ENCODE results near the gene TCFL5. TPM values are rescaled to one million over a fixed set of nuclear protein-coding genes. Genes with fewer than 3 reads are reported as not detected.

The TCFL5 gene
- total RNA-seq, 1 experiment from 2014 or later, result 31.7 TPM

DNA sequence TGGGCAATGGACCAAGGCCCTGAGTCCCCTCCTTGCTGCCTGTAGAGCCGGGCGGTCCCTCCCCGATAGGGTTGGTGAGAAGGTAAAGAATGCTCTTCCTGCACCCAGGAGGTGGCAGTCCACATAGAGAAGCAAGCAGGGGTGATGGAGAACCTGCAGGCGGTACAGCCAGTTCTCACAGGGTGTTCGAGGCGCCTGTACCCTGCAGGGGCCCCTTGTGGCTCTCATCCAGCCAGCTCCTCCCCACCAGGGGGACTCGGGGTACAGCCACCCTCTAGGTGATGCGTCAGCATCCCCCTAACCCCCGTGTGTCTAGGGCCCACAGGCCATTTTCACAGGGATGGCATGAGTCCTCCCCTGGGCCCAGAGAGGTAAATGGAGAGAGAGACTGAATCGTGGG lies 49.9 kb downstream of the TCFL5 start:
- DNase-seq (ENCODE audit: low read depth), result no peak
- in situ Hi-C loops (cut with HindIII; ENCODE audit: low pct_unique_long_range_greater_than_20kb, low sequenced_read_pairs), result no loop called here

DNA sequence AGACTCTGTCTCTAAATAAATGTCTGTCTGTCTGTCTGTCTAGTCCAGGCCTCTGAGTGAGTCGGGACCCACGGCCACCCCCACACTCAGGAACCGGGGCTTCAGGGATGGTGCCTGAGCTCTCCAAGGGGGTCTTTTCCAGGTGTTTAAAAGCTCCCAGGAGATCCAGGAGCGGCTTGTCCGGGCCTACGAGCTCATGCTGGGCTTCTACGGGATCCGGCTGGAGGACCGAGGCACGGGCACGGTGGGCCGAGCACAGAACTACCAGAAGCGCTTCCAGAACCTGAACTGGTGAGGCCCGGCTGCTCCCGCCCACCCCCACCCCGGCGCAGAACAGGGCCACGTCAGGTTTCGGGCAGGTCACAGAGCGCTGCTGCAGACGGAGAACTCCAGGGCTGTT lies 50.3 kb downstream of the TCFL5 start:
- in situ Hi-C loops (cut with HindIII; ENCODE audit: low pct_unique_long_range_greater_than_20kb, low sequenced_read_pairs), result no loop called here
- no peak for DNase-seq (ENCODE audit: low read depth)

DNA sequence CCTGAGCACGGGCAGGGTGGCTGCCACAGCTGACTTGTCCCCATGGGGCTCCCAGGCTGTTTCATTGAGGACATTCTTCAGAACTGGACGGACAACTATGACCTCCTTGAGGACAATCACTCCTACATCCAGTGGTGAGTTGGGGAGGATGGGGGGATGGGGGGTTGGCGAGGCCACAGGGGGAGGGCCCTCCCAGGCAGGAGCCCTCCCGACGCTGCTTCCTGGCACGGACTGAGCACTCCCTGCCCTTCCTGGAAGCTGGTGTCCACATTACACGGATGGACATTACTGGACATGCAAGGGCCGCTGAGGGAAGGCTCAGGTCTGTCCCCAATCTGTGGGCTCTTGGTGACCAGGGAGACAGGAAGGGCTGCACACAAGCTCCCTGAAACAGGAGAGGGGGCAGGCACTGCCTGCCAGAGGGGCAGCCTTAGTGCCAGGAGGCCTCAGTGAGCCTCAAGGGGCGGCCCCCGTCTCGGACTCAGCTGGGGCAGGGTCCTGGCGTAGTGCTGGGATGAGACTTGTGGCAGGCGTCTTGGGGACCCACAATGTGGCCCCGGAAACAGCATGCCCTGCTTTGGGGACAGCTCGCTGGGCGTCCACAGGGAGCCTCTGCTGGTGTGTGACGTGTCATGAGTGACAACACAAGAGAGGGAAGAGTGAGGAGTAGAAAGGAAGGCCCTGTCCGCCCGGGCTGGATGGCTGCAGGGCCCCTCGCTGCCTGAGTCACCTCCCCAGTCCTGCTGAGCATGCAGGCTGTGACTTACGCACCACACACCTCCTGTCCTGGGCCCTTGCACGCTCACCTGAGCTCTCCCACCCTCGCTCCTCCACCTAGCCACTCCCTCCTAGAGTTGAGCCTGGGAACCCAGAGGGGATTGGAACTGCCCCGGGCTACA lies 51.8 kb downstream of the TCFL5 start:
- in situ Hi-C loops (cut with HindIII; ENCODE audit: low pct_unique_long_range_greater_than_20kb, low sequenced_read_pairs), result no loop called here

DNA sequence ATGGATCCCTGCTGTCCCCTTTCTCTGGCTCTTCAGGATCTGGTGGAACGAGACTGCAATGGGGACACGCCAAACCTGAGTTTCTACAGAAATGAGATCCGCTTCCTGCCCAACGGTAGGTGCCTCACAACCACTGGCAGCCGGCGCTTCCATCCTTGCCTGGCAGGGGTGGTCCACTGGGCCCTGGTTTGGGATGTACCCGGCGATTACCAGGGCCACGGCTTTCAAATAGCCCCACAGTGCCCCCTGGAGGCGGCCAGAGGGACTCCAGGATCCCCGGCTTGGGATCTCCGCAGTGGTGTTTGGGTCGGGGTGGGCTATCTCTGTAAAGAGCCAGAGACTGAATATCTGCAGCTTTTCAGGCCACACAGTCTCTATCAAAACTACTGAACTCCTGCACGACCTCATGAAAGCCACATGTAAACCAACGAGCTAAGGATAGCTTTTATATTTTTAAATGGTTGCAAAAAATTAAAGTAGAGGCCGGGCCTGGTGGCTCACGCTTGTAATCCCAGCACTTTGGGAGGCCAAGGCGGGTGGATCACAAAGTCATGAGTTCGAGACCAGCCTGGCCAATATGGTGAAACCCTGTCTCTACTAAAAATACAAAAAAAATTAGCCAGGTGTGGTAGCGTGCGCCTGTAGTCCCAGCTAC lies 53.3 kb downstream of the TCFL5 start:
- DNase-seq (ENCODE audit: low read depth), result no peak
- in situ Hi-C loops (cut with HindIII; ENCODE audit: low pct_unique_long_range_greater_than_20kb, low sequenced_read_pairs), result no loop called here

More for the DNA sequence above, 51.8 kb downstream of the TCFL5 start:
- no peak for DNase-seq (ENCODE audit: low read depth)

DNA sequence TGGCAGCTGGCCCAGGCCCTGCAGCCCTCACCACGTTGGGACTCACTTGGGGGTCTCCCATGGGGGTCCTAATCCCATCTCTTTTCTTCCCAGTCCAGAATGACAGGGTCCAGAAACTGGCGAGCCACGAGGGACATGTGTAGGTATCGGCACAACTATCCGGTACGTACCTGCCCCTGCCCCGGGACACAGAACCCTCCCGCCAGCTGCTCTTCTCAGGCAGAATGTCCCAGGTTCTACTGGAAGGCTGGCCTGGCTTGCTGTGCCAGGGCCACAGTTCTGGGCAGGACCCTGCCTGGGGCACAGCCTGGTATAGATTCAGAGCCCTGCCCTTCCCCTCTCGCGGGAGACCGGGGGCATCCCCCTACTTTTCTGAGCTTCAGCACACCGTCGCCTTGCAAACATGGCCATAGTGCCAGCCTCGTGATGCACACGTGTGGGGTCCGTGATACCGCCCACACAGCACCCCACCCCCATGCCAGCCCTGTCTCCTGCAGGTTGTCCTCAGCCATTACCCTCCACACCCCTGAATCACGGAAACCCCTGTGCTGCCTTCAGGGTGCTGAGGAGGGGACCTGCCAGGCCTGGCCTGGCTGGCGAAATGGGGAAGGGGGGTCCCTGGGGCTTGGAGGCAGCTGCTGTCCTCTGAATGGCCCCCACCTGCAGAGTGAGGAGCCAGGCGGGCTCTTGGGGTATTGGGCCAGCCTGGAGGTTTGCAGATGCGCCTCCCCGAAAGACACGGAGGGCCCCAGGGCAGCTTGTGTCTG lies 54.0 kb downstream of the TCFL5 start:
- DNase-seq (ENCODE audit: low read depth), result no peak
- in situ Hi-C loops (cut with HindIII; ENCODE audit: low pct_unique_long_range_greater_than_20kb, low sequenced_read_pairs), result no loop called here

DNA sequence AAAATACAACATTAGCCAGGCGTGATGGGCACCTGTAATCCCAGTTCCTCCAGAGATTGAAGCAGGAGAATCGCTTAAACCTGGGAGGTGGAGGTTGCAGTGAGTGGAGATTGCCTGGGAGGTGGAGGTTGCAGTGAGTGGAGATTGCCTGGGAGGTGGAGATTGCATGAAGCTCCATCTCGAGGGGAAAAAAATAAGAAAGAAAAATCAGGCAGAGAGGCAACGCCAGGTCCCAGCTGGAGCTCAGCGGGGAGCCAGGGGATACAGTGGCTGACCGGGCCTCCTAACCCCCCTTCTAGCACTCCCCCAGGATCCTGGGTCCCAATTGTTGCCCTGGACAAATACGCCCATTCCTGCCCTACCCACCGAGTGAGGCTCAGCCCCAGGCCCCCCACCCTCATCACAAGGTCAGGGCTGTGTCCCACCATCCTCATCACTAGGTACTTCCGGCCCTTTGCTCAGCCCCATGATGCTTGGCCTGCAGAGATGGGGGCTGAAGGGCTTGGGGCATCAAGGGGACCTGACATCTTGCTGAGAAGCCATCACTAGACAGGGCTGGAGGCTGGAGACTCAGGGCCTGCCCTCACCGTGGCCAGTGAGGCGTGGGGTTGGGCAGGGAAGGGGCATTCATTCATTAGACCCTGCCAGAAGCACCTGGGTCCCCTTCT lies 55.1 kb downstream of the TCFL5 start:
- no peak for DNase-seq (ENCODE audit: low read depth)
- in situ Hi-C loops (cut with HindIII; ENCODE audit: low pct_unique_long_range_greater_than_20kb, low sequenced_read_pairs), result no loop called here

DNA sequence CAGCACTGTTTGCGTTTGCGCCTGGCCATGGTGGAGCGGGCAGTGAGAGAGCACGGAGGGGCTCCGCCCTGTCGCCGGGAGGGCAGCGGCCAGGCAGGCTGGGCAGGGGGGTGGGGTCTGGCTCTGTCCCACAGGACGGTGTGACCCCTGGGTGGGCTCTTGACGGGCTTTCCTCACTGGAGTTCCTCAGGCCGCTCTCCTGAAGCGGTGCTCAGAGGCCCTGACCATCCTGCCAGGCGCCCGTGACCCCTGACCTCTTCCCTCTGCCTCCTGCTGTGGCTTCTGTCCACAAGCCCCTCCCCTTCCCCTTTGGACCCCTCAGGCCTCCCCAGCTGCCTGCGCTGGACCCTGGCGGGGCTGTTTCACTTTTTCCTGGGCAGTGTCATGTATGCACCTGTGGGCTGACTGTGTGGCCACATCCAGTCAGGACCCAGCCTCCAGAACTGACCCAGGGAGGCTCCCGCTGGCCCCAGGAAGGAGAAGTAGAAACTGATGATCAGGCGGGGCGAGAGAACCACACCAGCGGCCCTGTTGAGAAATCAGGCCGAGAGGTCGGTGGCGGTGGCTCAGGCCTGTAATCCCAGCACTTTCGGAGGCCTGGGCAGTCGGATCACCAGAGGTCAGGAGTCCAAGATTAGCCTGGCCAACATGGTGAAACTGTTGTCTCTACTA lies 55.8 kb downstream of the TCFL5 start:
- in situ Hi-C loops (cut with HindIII; ENCODE audit: low pct_unique_long_range_greater_than_20kb, low sequenced_read_pairs), result no loop called here
- no peak for DNase-seq (ENCODE audit: low read depth)

DNA sequence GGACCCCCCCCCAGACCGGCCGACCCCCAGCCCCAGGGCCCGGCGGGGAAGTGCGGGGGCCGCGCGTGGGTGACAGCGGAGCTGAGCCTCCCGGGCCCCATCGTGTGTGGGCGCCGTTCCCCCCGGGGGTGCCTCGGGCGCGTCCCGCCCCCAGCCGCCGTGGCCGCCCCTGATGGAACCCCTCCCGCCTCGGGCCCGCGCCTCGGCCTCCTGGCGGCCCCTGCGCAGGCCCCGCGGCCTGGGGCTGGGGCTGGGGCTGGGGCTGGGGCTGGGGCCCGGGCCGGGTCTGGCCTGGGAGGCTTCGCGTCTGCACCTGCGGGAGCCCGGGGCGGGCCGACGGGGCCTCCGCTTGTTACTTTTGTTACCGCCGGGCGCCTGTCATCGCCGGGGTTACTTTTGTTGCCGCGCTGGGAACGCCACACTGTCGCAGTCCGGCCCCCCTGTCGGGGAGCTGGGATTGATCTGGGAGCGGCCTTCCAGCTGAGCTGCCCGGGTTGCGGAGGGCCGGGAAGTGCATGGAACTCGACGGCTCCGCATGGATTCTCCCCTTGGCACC lies 56.4 kb downstream of the TCFL5 start:
- DNase-seq (ENCODE audit: low read depth), result no peak
- in situ Hi-C loops (cut with HindIII; ENCODE audit: low pct_unique_long_range_greater_than_20kb, low sequenced_read_pairs), result no loop called here

DNA sequence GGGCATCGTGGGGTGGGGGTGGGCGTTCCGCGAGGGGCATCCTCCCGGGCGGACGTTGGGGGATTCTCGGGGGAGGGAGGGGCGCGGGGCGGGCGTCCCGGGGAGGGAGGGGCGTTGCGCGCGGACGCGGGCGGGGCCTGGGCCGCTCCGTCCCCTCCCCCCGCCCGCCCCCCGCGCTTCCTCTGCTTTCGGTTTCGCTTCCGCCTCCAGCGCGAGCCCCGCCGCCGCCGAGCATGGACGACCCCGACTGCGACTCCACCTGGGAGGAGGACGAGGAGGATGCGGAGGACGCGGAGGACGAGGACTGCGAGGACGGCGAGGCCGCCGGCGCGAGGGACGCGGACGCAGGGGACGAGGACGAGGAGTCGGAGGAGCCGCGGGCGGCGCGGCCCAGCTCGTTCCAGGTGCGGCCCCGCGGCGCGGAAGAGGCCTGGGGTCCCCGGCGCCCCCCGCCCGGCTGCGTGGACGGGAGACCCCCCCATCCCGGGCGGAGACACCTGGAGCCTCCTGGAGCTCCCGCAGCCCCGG lies 56.9 kb downstream of the TCFL5 start, which contains the start of gene OGFR:
OGFR (plus strand) TSS at position 209 of the 528 bp plus-strand sequence; CDS start at position 234, 25 bp downstream.
- DNase-seq (ENCODE audit: low read depth), result no peak
- in situ Hi-C loops (cut with HindIII; ENCODE audit: low pct_unique_long_range_greater_than_20kb, low sequenced_read_pairs), result no loop called here

DNA sequence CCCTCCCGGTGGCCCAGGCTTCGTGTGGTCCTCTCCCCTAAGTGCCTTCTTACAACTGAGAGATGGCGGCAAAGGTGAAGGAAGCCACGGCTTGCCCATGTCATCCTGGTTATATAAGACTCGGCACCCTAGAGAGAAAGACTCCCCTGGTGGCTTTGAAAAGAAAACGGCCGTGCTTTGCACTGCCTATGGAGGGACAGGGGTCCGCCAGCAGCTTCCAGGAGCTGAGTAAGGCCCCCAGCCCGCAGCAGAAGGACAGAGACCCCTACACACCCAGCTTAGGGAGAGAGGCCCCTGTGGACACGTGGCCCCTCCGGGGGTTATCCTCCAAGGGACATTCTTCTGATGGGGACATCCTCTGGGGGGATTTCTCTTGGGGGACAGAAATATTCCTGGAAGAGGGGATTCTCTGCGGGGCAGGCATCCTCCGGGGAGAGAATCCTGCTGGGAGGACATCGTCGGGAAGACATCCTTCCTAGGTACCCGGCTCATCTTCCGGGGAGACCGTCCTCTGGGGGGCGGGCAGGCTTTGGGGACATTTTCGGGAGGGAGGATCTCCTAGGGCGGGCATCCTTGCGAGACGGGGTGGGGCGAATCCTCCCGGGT lies 57.5 kb downstream of the TCFL5 start:
- DNase-seq (ENCODE audit: low read depth), result no peak
- in situ Hi-C loops (cut with HindIII; ENCODE audit: low pct_unique_long_range_greater_than_20kb, low sequenced_read_pairs), result no loop called here

DNA sequence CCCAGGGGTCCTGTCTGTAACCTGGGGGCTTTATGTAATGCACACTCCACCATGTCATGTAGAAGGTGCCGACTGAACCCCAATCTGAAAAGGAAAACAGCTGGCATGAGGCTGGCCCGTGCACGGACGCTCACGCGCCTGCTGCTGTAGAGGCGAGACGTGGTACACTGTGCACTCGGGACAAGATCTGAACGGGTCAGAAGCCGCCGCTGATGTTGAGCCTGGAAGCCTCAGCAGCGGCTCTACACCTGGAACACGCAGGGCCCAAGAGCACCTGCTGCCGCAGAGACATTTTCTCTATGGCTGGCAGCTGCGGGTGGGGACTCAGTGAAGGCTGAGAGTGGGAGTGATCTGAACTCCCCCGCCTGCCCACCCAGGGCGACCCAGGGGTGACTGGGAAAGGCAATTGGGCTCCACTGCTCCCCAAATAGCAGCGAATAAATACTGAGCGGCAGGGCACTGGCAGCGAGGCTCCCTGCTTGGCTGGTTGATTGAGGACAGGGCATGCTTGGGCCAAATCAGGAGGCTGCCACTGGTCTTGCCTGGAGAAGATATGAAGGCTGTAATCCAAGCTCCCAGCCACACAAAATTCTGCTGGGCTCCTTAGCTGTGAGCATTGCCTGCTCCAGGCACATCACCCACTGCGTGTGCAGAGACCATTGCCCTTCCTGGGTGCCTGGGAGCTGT lies 59.5 kb downstream of the TCFL5 start:
- in situ Hi-C loops (cut with HindIII; ENCODE audit: low pct_unique_long_range_greater_than_20kb, low sequenced_read_pairs), result no loop called here
- DNase-seq (ENCODE audit: low read depth), result no peak

DNA sequence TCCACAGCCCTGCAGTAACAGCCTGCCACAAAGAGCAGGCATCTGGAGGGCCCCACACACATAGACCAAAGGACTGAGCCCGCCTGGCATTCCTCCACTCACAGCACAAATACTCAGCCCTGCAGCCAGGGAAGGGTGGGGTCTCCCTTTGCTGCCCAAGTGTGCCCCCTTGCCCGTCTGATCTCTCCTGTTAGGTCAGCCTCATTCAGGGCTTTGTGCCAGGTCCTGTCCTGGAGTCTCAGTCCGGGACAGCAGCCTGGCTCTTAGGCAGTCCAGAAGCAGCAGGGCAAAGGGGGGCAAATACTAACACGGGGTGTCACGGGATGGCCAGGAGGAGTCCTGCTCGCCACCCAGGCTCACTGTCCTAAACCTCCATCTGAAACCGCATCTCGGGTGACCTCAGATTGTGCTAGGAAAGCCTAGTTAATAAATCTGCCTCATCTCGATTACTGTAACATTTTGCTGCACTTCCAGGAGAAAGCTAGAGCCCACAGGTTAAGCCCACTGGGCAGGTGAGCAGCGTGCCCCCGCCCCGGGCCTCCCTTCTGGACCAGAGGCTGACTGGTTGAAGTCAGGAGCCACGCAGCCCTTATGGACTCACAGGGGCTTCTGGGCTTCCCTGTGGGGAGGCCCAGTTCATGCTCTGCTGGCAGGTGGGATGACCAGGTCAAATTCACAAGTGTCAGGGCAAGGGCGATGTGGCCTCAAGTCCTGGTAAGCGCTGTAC lies 60.2 kb downstream of the TCFL5 start:
- in situ Hi-C loops (cut with HindIII; ENCODE audit: low pct_unique_long_range_greater_than_20kb, low sequenced_read_pairs), result no loop called here
- no peak for DNase-seq (ENCODE audit: low read depth)

DNA sequence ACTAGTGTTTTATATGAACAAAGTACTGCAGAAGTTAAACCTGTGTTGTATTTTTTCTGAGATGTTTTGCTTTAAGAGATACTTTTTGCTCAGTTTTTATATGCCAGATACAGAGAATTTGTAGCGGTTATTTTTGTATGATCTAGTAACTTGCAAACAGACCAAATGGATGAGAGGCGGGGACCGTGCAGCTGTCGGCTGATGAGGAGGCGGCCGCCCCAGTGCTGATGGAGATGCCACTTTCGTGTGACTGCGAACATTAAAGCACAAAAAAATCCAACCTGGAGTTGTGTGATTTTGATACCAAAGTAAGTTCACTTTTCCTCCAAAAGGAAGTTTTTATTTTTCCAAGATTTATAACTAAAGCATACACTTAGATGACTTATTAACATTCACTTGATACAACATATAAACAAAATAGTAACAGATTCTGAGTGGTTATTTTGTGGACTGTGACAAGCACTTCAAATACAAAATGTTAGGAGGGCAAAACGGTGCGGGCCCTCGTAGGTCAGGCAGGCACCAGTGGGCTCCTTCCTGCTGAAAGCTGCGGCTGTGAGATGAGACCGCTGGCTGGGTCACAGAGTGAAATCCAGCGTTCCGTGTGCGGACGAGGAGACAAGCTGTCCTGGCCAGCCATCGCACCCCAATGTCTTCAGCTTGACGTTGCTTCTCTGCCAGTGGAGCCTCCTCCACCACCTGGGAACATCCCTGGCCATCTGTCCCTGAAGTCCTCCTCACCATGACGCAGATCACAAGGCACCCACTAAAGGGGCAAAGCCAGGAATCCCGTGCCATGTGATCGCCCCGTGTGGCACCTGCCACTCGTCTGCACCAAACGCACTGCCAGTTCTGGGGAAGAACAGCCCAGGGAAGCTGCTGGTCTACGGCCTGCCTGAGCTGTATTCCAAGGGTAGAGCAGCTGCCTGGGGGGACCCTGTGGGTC lies 61.0 kb downstream of the TCFL5 start:
- no peak for DNase-seq (ENCODE audit: low read depth)
- in situ Hi-C loops (cut with HindIII; ENCODE audit: low pct_unique_long_range_greater_than_20kb, low sequenced_read_pairs), result no loop called here

DNA sequence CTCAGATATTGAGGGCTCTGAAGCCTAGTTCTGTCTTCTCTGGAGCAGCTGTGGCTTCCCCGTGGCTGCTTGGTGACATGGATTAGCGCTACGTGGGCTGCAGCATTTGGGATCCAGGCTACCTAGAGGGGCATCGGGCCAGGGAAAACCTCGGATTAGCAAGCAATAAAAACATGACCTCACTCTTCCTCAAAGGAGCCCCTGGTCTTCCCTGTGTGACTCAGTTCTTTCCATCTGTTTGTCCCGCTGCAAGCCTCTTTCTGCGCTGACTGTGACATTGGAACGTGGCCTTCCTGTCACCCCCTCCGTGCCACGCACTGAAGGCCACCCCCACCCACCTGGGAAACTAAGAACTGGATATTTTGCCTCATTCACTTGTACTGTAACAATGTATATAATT lies 61.7 kb downstream of the TCFL5 start:
- DNase-seq (ENCODE audit: low read depth), result no peak
- in situ Hi-C loops (cut with HindIII; ENCODE audit: low pct_unique_long_range_greater_than_20kb, low sequenced_read_pairs), result no loop called here

DNA sequence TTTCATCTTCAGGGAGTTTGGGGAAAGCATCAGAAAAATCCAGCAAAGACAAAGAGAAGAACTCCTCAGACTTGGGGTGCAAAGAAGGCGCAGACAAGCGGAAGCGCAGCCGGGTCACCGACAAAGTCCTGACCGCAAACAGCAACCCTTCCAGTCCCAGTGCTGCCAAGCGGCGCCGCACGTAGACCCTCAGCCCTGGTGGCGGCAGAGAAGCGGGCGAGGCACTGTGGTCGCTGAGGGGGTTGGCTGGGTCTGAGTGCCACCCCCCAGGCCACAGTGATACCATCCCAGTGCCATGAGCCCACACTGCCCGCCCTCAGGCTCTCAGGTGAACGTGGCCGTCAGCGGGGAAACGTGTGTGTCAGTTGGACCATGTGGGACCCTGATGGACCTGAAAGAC lies 62.2 kb downstream of the TCFL5 start:
- in situ Hi-C loops (cut with HindIII; ENCODE audit: low pct_unique_long_range_greater_than_20kb, low sequenced_read_pairs), result no loop called here
- no peak for DNase-seq (ENCODE audit: low read depth)

Data from Caki2 (cell line).